Keratinocyte (primary cell): ENCODE data around the gene VAV1.

Experiments used
- CTCF ChIP-seq, 3 experiments: IDR thresholded peaks in 1 of 3; conservative IDR thresholded peaks in 1 of 3; optimal IDR thresholded peaks in 1 of 3; 2 replicates in 2 of 3; 3 replicates in 1 of 3; pipeline versions ENCODE3 to v1.5.1; 2011; ENCODE audit warnings: low read length in 3 of 3, mild to moderate bottlenecking in 3 of 3, moderate library complexity in 2 of 3, control low read depth in 1 of 3, inconsistent platforms in 1 of 3; ENCODE audit not compliant: insufficient read depth in 2 of 3; ENCODE audit errors: extremely low read depth in 1 of 3
- EZH2 ChIP-seq: IDR thresholded peaks from one replicate; pipeline ENCODE4 v1.6.1; 2012; ENCODE audit warnings: inconsistent platforms, mild to moderate bottlenecking, low read length, moderate library complexity

- TF ChIP-seq CTCF (optimal IDR thresholded peaks at IDR 0.05 in 1 of 3, IDR thresholded peaks at IDR 0.05 in 1 of 3, conservative IDR thresholded peaks at IDR 0.05 in 1 of 3; ENCODE audit: extremely low read depth in 1 of 3, insufficient read depth in 2 of 3, low read length in 3 of 3) (no peak), EZH2 (no peak)
Measured at GRCh38 chr19:6744381-6745301, 27.9 kb upstream of the VAV1 start.
